HepG2 (cell line): ENCODE results near the gene AFDN. TPM values are rescaled to one million over a fixed set of nuclear protein-coding genes. Genes with fewer than 3 reads are reported as not detected.

Source experiments
- ATAC-seq: fragments of 200-7000 bp; cut with Tn5 transposase; 3 replicates; pipeline ENCODE4 v1.9.1; 2020; ENCODE audit warnings: mild to moderate bottlenecking, moderate library complexity
- BruUV-seq: library from RNA; stranded (reverse); fragments of 400-500 nt; replicated peaks from 2 replicates; lab custom pipeline; 2021; lab: Mats Ljungman, UMichigan
- CTCF ChIA-PET: fragments of 300-600 bp; formaldehyde crosslinking; extraction: SDS; loops from one replicate; lab custom pipeline; 2021; ENCODE audit warnings: low total read pairs, inconsistent platforms, low intra/inter-chr PET ratio; lab: Yijun Ruan, JAX
- POLR2A ChIA-PET: fragments of 350-600 bp; sonication (Branson Sonifier 250); formaldehyde crosslinking; loops from one replicate; lab custom pipeline; 2020; ENCODE audit warnings: antibody characterized with exemption, inconsistent platforms; lab: Yijun Ruan, JAX
- DNase-seq: peaks from one replicate; pipeline ENCODE4 v3.0.0-alpha.2; 2015; ENCODE audit warnings: low spot score
- FAIRE-seq: peaks from 3 replicates; lab custom pipeline; 2011; peaks lifted over from hg19 to GRCh38; lab: Jason Lieb, UNC
- H2AFZ ChIP-seq: one replicate; pipeline ENCODE4 v1.6.1; 2011; ENCODE audit warnings: low read length, inconsistent platforms
- H3K27ac ChIP-seq: fragments of 300-600 bp; 3 replicates; pipeline ENCODE4 v1.8.0; 2011; ENCODE audit warnings: mixed run types, mild to moderate bottlenecking, mixed read lengths, low read length, inconsistent platforms; ENCODE audit not compliant: insufficient read depth; ENCODE audit errors: extremely low read length
- H3K27me3 ChIP-seq, 2 experiments: fragments of 200-600 bp in 1 of 2; 2 replicates in 1 of 2; 3 replicates in 1 of 2; pipeline versions ENCODE4 v1.6.0 to v1.8.0; 2011; ENCODE audit warnings: low read length in 2 of 2, mild to moderate bottlenecking in 2 of 2, moderate library complexity in 2 of 2, inconsistent platforms in 1 of 2; ENCODE audit not compliant: insufficient read depth in 2 of 2, control insufficient read depth in 1 of 2
- H3K36me3 ChIP-seq, 2 experiments: fragments of 200-600 bp in 1 of 2; replicated peaks in 1 of 2; 2 replicates in 1 of 2; 3 replicates in 1 of 2; pipeline versions ENCODE4 v1.5.1 to v1.8.0; 2011; ENCODE audit warnings: low read length in 2 of 2, inconsistent platforms in 1 of 2; ENCODE audit not compliant: insufficient read depth in 2 of 2, control insufficient read depth in 1 of 2
- H3K4me1 ChIP-seq: 2 replicates; pipeline ENCODE4 v1.5.1; 2012; ENCODE audit warnings: low read length, inconsistent platforms; ENCODE audit not compliant: insufficient read depth
- H3K4me2 ChIP-seq: 2 replicates; pipeline ENCODE4 v1.6.0; 2011; ENCODE audit warnings: low read depth, low read length, inconsistent platforms
- H3K4me3 ChIP-seq, 3 experiments: fragments of 200-600 bp in 1 of 3; sonication (generic), shearing (Covaris generic) in 1 of 3; replicated peaks in 1 of 3; 2 replicates each; pipeline ENCODE4 v1.5.1; 2011 to 2016; ENCODE audit warnings: low read length in 3 of 3, inconsistent platforms in 2 of 3, low read depth in 2 of 3, mild to moderate bottlenecking in 2 of 3, control low read depth in 1 of 3, mixed read lengths in 1 of 3; ENCODE audit not compliant: insufficient read depth in 1 of 3
- H3K79me2 ChIP-seq: one replicate; pipeline ENCODE4 v1.6.1; 2011; ENCODE audit warnings: low read length, inconsistent platforms; ENCODE audit not compliant: insufficient read depth
- H3K9ac ChIP-seq: 2 replicates; pipeline ENCODE4 v1.6.0; 2011; ENCODE audit warnings: mild to moderate bottlenecking, low read depth, low read length, inconsistent platforms; ENCODE audit not compliant: insufficient read depth
- H3K9me3 ChIP-seq: 2 replicates; pipeline ENCODE4 v1.5.1; 2012; ENCODE audit warnings: mild to moderate bottlenecking, low read length
- H4K20me1 ChIP-seq: 2 replicates; pipeline ENCODE4 v1.6.0; 2011; ENCODE audit warnings: inconsistent platforms, mild to moderate bottlenecking, low read length, moderate library complexity; ENCODE audit not compliant: insufficient read depth
- CEBPZ ChIP-seq: IDR thresholded peaks from 2 replicates; pipeline ENCODE4 v1.6.1; 2012; ENCODE audit warnings: low read length, improper control_type of control experiment
- GLI4 ChIP-seq: sonication (generic); formaldehyde crosslinking; IDR thresholded peaks from 2 replicates; pipeline ENCODE4 v1.5.1; 2020; ENCODE audit warnings: missing genetic modification reagents, mild to moderate bottlenecking, moderate library complexity, borderline replicate concordance
- NCOA2 ChIP-seq: sonication (generic); formaldehyde crosslinking; IDR thresholded peaks from 2 replicates; pipeline ENCODE4 v1.8.0; 2022; ENCODE audit warnings: inconsistent platforms
- NR2C2 ChIP-seq: sonication (generic); formaldehyde crosslinking; IDR thresholded peaks from 2 replicates; pipeline ENCODE4 v1.4.0; 2020; ENCODE audit warnings: missing genetic modification reagents, mild to moderate bottlenecking, moderate library complexity, borderline replicate concordance
- POGK ChIP-seq: sonication (generic); formaldehyde crosslinking; conservative IDR thresholded peaks from 2 replicates; pipeline ENCODE4 v1.8.0; 2022; ENCODE audit warnings: mild to moderate bottlenecking, moderate library complexity, missing genetic modification reagents
- POLR2AphosphoS2 ChIP-seq: IDR thresholded peaks from 2 replicates; pipeline ENCODE4 v1.6.1; 2011; ENCODE audit warnings: low read depth, low read length, improper control_type of control experiment
- SNAPC4 ChIP-seq: sonication (generic); formaldehyde crosslinking; IDR thresholded peaks from 2 replicates; pipeline ENCODE4 v1.4.0; 2020; ENCODE audit warnings: mild to moderate bottlenecking, missing genetic modification reagents
- ZBTB38 ChIP-seq: sonication (generic); formaldehyde crosslinking; IDR thresholded peaks from 2 replicates; pipeline ENCODE4 v1.5.1; 2020; ENCODE audit warnings: mild to moderate bottlenecking, missing genetic modification reagents
- ZNF160 ChIP-seq: sonication (generic); formaldehyde crosslinking; IDR thresholded peaks from 2 replicates; pipeline ENCODE4 v1.8.0; 2022; ENCODE audit warnings: mild to moderate bottlenecking, inconsistent platforms, missing genetic modification reagents
- ZNF878 ChIP-seq: sonication (generic); formaldehyde crosslinking; IDR thresholded peaks from 2 replicates; pipeline ENCODE4 v1.8.1; 2023; ENCODE audit warnings: mild to moderate bottlenecking, missing genetic modification reagents, moderate library complexity
- WGBS: methylation state at CpG from one replicate; pipeline ENCODE4 v1.1.6; 2017; ENCODE audit warnings: low lambda C conversion rate; 5-methylcytosine and 5-hydroxymethylcytosine counted together
- in situ Hi-C: cut with HindIII; loops from 2 replicates; pipeline ENCODE4 v1.10.0; 2017; ENCODE audit warnings: low pct_unique_long_range_greater_than_20kb; ENCODE audit not compliant: extremely low pct_ligation_motif_present
- intact Hi-C: fragments of 100-400 bp; cut with micrococcal nuclease; formaldehyde crosslinking; loops from one replicate; pipeline ENCODE4 v1.10.0; 2022; ENCODE audit not compliant: unreplicated experiment
- polyA plus RNA-seq, 8 experiments: library from polyadenylated mRNA; depleted of rRNA in 3 of 8; stranded (reverse) in 7 of 8; unstranded in 1 of 8; fragments of >200 nt; fragmentation: Illumina TruSeq in 4 of 8; extraction: Trizol in 4 of 8; gene quantifications; 2 replicates each; pipeline versions ENCODE4 v1.2.1 to v1.2.3, GENCODE V29; 2011 to 2016; ENCODE audit warnings: low read depth in 4 of 8, missing spikeins in 1 of 8, mixed read lengths in 1 of 8; ENCODE audit not compliant: insufficient read depth in 1 of 8
- total RNA-seq, 5 experiments: library from RNA; depleted of rRNA; stranded (reverse); fragments of >200 nt; fragmentation: Illumina TruSeq; extraction: Trizol; gene quantifications; 2 replicates each; pipeline ENCODE4 v1.2.3, GENCODE V29; 2016; ENCODE audit warnings: low read depth in 1 of 5

The AFDN gene
- total and polyA plus RNA-seq, 2 of the 13 experiments (the other 11 are each of a cell fraction or from before 2014, with no cell fraction given), result 136 to 151 TPM

GRCh38 chr6:167839343-167839742 is 12.6 kb downstream of the AFDN start:
- FAIRE-seq (no peak), DNase-seq (no peak), ATAC-seq (no peak; the same call in 2 of the 3 replicates)
- no TSS peak for BruUV-seq
- Histone ChIP-seq H4K20me1 (peaks cover 97% of the 10 kb centered on the region), H2AFZ (no peak overlapping the region), H3K4me2 (peak overlapping the region; percentile 39), H3K79me2 (peaks cover 100% of the 10 kb centered on the region), H3K36me3 (peaks cover 0 to 5% of the 10 kb centered on the region in 2 experiments; a peak in 2 of 5 replicates), H3K4me1 (peaks cover 68% of the 10 kb centered on the region), H3K4me3 (no peak overlapping the region), H3K27me3 (no peaks in the 10 kb centered on the region), H3K9ac (no peak overlapping the region), H3K9me3 (no peaks in the 10 kb centered on the region), H3K27ac (no peak overlapping the region)
- intact Hi-C loops (no loop called here), in situ Hi-C loops (no loop called here)
- TF ChIP-seq GLI4 (0 out of 2 replicates have a peak, but pooled peaks have one; percentile 65), POGK (CRISPR knock-in tag) (peak; percentile 17; the same call in 1 of the 2 replicates), NCOA2 (no peak), ZBTB38 (CRISPR knock-in tag) (no peak), ZNF160 (CRISPR knock-in tag) (no peak), ZNF878 (CRISPR knock-in tag) (0 out of 2 replicates have a peak, but pooled peaks have one; percentile 31), POLR2AphosphoS2 (0 out of 2 replicates have a peak, but pooled peaks have one; percentile 31), CEBPZ (no peak), SNAPC4 (0 out of 2 replicates have a peak, but pooled peaks have one; percentile 23), NR2C2 (CRISPR knock-in tag) (no peak)
- ChIA-PET POLR2A (interaction anchor here (1.0 kb wide), 1 partner anchor 10 kb away, joined by 3 read pairs; no protein-coding TSS in a partner anchor), CTCF (no interaction called here)
- 77% methylated on average over 3 of the region's 3 CpGs for WGBS
